GF-D8 (cell line): Measurements from ENCODE around the gene GBP5.
"Not testable (repeated sequence)": the region's sequence is repeated elsewhere in the genome, so short reads cannot be mapped to it uniquely, and the experiment has no call there.

ENCODE experiments used
- DNase-seq: peaks from one replicate; lab custom pipeline; 2025; lab: John Stamatoyannopoulos, UW

GBP5 gene

GRCh38 chr1:89284078-89284763 lies 11.6 kb upstream of the GBP5 start:
- not testable (repeated sequence) for DNase-seq

- DNase-seq = no peak
Measured at GRCh38 chr1:89280766-89281165, 8.1 kb upstream of the GBP5 start.

- DNase-seq = no peak
Measured at GRCh38 chr1:89279011-89279466, 6.4 kb upstream of the GBP5 start.

GRCh38 chr1:89277725-89278124 lies 5.1 kb upstream of the GBP5 start:
- DNase-seq = no peak

GRCh38 chr1:89276690-89277089 lies 4.0 kb upstream of the GBP5 start:
- no peak for DNase-seq

- no peak for DNase-seq
Measured at GRCh38 chr1:89274411-89274857, 1.8 kb upstream of the GBP5 start.

- DNase-seq = no peak
Measured at GRCh38 chr1:89273324-89273778, 691 bp upstream of the GBP5 start.

GRCh38 chr1:89271341-89272015 lies 1.2 kb downstream of the GBP5 start:
- no peak for DNase-seq

GRCh38 chr1:89270423-89270822 lies 2.2 kb downstream of the GBP5 start:
- DNase-seq = no peak

- DNase-seq = no peak
Measured at GRCh38 chr1:89269277-89269676, 3.4 kb downstream of the GBP5 start.

- no peak for DNase-seq
Measured at GRCh38 chr1:89262643-89263042, 10.0 kb downstream of the GBP5 start.

- DNase-seq = no peak
Measured at GRCh38 chr1:89261926-89262515, 10.6 kb downstream of the GBP5 start.

GRCh38 chr1:89260566-89261255 lies 11.9 kb downstream of the GBP5 start:
- DNase-seq = no peak

- DNase-seq = no peak
Measured at GRCh38 chr1:89260042-89260441, 12.6 kb downstream of the GBP5 start.

- no peak for DNase-seq
Measured at GRCh38 chr1:89259283-89259971, 13.2 kb downstream of the GBP5 start.

GRCh38 chr1:89257041-89257440 lies 15.6 kb downstream of the GBP5 start:
- DNase-seq = no peak

- DNase-seq = not testable (repeated sequence)
Measured at GRCh38 chr1:89255581-89255980, 17.1 kb downstream of the GBP5 start.

- DNase-seq = no peak
Measured at GRCh38 chr1:89254658-89255287, 17.9 kb downstream of the GBP5 start.

- DNase-seq = no peak
Measured at GRCh38 chr1:89243046-89243445, 29.6 kb downstream of the GBP5 start.
